Central memory CD8-positive, alpha-beta T cell (primary cell): ENCODE data around the gene NPIPB2.
A peak's percentile ranks its signal among the peaks of the same experiment; 100 is the strongest.
"Not testable (repeated sequence)": the region's sequence is repeated elsewhere in the genome, so short reads cannot be mapped to it uniquely, and the experiment has no call there.

Experiments
- ATAC-seq: fragments of 150-1000 bp; cut with Tn5 transposase; replicated peaks from 2 replicates; pipeline ENCODE4 v1.10.0; 2022; ENCODE audit warnings: mild to moderate bottlenecking, moderate FRiP score, moderate number of reproducible peaks; ENCODE audit not compliant: poor library complexity, severe bottlenecking; ENCODE audit errors: extremely low read depth
- DNase-seq, 2 donors: peaks; one replicate each; pipeline ENCODE4 v3.0.0; 2021; ENCODE audit warnings: low spot score in 2 of 2
- H3K27ac Mint-ChIP-seq: one replicate; pipeline ENCODE4 v1.8.0; 2022; ENCODE audit warnings: low read depth, mild to moderate bottlenecking, moderate library complexity, mixed read lengths
- H3K27me3 Mint-ChIP-seq: one replicate; pipeline ENCODE4 v1.8.0; 2022; ENCODE audit warnings: mixed read lengths
- H3K36me3 Mint-ChIP-seq: one replicate; pipeline ENCODE4 v1.8.0; 2022; ENCODE audit warnings: mild to moderate bottlenecking, moderate library complexity, mixed read lengths; ENCODE audit not compliant: insufficient read depth
- H3K4me1 Mint-ChIP-seq: one replicate; pipeline ENCODE4 v1.8.0; 2022; ENCODE audit warnings: mixed read lengths
- H3K4me3 Mint-ChIP-seq: one replicate; pipeline ENCODE4 v1.8.0; 2022; ENCODE audit warnings: mild to moderate bottlenecking, moderate library complexity, mixed read lengths
- H3K9me3 Mint-ChIP-seq: one replicate; pipeline ENCODE4 v1.8.0; 2022; ENCODE audit warnings: mixed read lengths

NPIPB2 gene

GRCh38 chr16:11950388-11950787, 8.5 kb upstream of the NPIPB2 start:
- no peak for ATAC-seq
- Mint-ChIP-seq H3K9me3 (no peaks in the 10 kb centered on the region), H3K4me1 (no peaks in the 10 kb centered on the region), H3K27me3 (no peaks in the 10 kb centered on the region), H3K36me3 (no peaks in the 10 kb centered on the region), H3K27ac (no peak overlapping the region), H3K4me3 (no peak overlapping the region)
- no peak for DNase-seq

GRCh38 chr16:11949527-11949926, 7.7 kb upstream of the NPIPB2 start:
- no peak for ATAC-seq
- no peaks in the 10 kb centered on the region for H3K36me3 Mint-ChIP-seq
- no peak for DNase-seq
- no peaks in the 10 kb centered on the region for H3K27me3 Mint-ChIP-seq
- no peaks in the 10 kb centered on the region for H3K9me3 Mint-ChIP-seq
- H3K4me3 Mint-ChIP-seq = no peak overlapping the region
- H3K4me1 Mint-ChIP-seq = no peaks in the 10 kb centered on the region
- H3K27ac Mint-ChIP-seq = no peak overlapping the region

- Mint-ChIP-seq H3K9me3 (no peaks in the 10 kb centered on the region), H3K27me3 (no peaks in the 10 kb centered on the region), H3K4me3 (no peak overlapping the region), H3K4me1 (no peaks in the 10 kb centered on the region), H3K27ac (no peak overlapping the region), H3K36me3 (no peaks in the 10 kb centered on the region)
- no peak for ATAC-seq
- no peak for DNase-seq
Observed at GRCh38 chr16:11948819-11949218, 7.0 kb upstream of the NPIPB2 start.

GRCh38 chr16:11946433-11946832, 4.6 kb upstream of the NPIPB2 start:
- ATAC-seq (no peak), DNase-seq (no peak)
- no peak overlapping the region for H3K27ac Mint-ChIP-seq
- H3K9me3 Mint-ChIP-seq = no peaks in the 10 kb centered on the region
- H3K36me3 Mint-ChIP-seq = no peaks in the 10 kb centered on the region
- no peaks in the 10 kb centered on the region for H3K27me3 Mint-ChIP-seq
- no peaks in the 10 kb centered on the region for H3K4me1 Mint-ChIP-seq
- no peak overlapping the region for H3K4me3 Mint-ChIP-seq

- not testable (repeated sequence) for H3K36me3 Mint-ChIP-seq, H3K9me3 Mint-ChIP-seq, H3K27ac Mint-ChIP-seq, H3K4me3 Mint-ChIP-seq, ATAC-seq, DNase-seq, H3K4me1 Mint-ChIP-seq, H3K27me3 Mint-ChIP-seq
Observed at GRCh38 chr16:11927350-11927749, 14.5 kb downstream of the NPIPB2 start.

GRCh38 chr16:11924046-11924445, 17.8 kb downstream of the NPIPB2 start:
- not testable (repeated sequence) for DNase-seq, H3K27me3 Mint-ChIP-seq, ATAC-seq, H3K36me3 Mint-ChIP-seq, H3K4me1 Mint-ChIP-seq, H3K27ac Mint-ChIP-seq, H3K4me3 Mint-ChIP-seq, H3K9me3 Mint-ChIP-seq

- ATAC-seq = no peak
- H3K27ac Mint-ChIP-seq = peak overlapping the region; percentile 91
- DNase-seq = no peak
Observed at GRCh38 chr16:11916524-11917285, 25.1 kb downstream of the NPIPB2 start.

GRCh38 chr16:11915644-11916523, 26.0 kb downstream of the NPIPB2 start, which contains the start of gene GSPT1:
Gene GSPT1, minus strand, starts transcription at chr16:11915956. Its CDS starts 236 bp downstream, at chr16:11915720.
- ATAC-seq (peak; percentile 86), DNase-seq (peak; percentile 97 to 99)
- Mint-ChIP-seq H3K36me3 (peaks cover 35% of the 10 kb centered on the region), H3K27ac (peak within 1 kb of the TSS; percentile 95), H3K4me1 (peaks cover 27% of the 10 kb centered on the region), H3K27me3 (peaks cover 8% of the 10 kb centered on the region), H3K9me3 (no peaks in the 10 kb centered on the region), H3K4me3 (peak within 1 kb of the TSS; percentile 93)

More at GRCh38 chr16:11916524-11917285, 25.1 kb downstream of the NPIPB2 start:
- Mint-ChIP-seq H3K9me3 (no peaks in the 10 kb centered on the region), H3K36me3 (peaks cover 33% of the 10 kb centered on the region), H3K4me3 (peak overlapping the region; percentile 93), H3K4me1 (peaks cover 27% of the 10 kb centered on the region), H3K27me3 (peaks cover 8% of the 10 kb centered on the region)

GRCh38 chr16:11915114-11915643, 26.7 kb downstream of the NPIPB2 start:
- Mint-ChIP-seq H3K4me1 (peaks cover 34% of the 10 kb centered on the region), H3K4me3 (peak overlapping the region; percentile 93), H3K9me3 (no peaks in the 10 kb centered on the region), H3K36me3 (peaks cover 38% of the 10 kb centered on the region), H3K27me3 (peaks cover 6% of the 10 kb centered on the region), H3K27ac (peak overlapping the region; percentile 95)
- DNase-seq (no peak), ATAC-seq (no peak)

GRCh38 chr16:11914210-11915113, 27.4 kb downstream of the NPIPB2 start:
- peak overlapping the region; percentile 95 for H3K27ac Mint-ChIP-seq
- peak overlapping the region; percentile 85 for H3K4me3 Mint-ChIP-seq
- peaks cover 36% of the 10 kb centered on the region for H3K4me1 Mint-ChIP-seq
- no peaks in the 10 kb centered on the region for H3K9me3 Mint-ChIP-seq
- H3K27me3 Mint-ChIP-seq = no peaks in the 10 kb centered on the region
- ATAC-seq = peak; percentile 26
- H3K36me3 Mint-ChIP-seq = peaks cover 42% of the 10 kb centered on the region
- DNase-seq = no peak

GRCh38 chr16:11913425-11914079, 28.3 kb downstream of the NPIPB2 start:
- Mint-ChIP-seq H3K27me3 (no peaks in the 10 kb centered on the region), H3K9me3 (no peaks in the 10 kb centered on the region), H3K4me1 (peaks cover 43% of the 10 kb centered on the region), H3K27ac (peak overlapping the region; percentile 95), H3K36me3 (peaks cover 47% of the 10 kb centered on the region), H3K4me3 (peak overlapping the region; percentile 85)
- ATAC-seq (peak; percentile 57), DNase-seq (peak in 1 of 2 donors; percentile 60)
